HCT116 (cell line): ENCODE results near the gene PSME1. TPM values are rescaled to one million over a fixed set of nuclear protein-coding genes. Genes with fewer than 3 reads are reported as not detected.

Experiments
- ATAC-seq: fragments of 200-7000 bp; cut with Tn5 transposase; 2 replicates; pipeline ENCODE4 v1.9.1; 2020; ENCODE audit warnings: mild to moderate bottlenecking, moderate library complexity
- BruUV-seq: library from RNA; stranded (reverse); fragments of 400-500 nt; replicated peaks from 2 replicates; lab custom pipeline; 2021; lab: Mats Ljungman, UMichigan
- CTCF ChIA-PET: fragments of 300-600 bp; sonication (Branson Sonifier 250); formaldehyde crosslinking; loops from one replicate; lab custom pipeline; 2021; ENCODE audit warnings: antibody characterized with exemption; lab: Charles Lee
- POLR2A ChIA-PET: fragments of 300-600, 350-600 bp; sonication (Branson Sonifier 250); formaldehyde crosslinking; loops from one replicate; lab custom pipeline; 2021; ENCODE audit warnings: antibody characterized with exemption; lab: Charles Lee
- RAD21 ChIA-PET, 2 experiments: fragments of 300-600 bp; sonication (Branson Sonifier 250); formaldehyde crosslinking; loops; one replicate each; lab custom pipeline; 2023; ENCODE audit warnings: low total read pairs in 2 of 2; ENCODE audit not compliant: uncharacterized antibody in 2 of 2, unreplicated experiment in 2 of 2, low non-redundant PET in 1 of 2; lab: Charles Lee
- DNase-seq: peaks from one replicate; pipeline ENCODE4 v3.0.0-alpha.2; 2010; ENCODE audit warnings: low read depth, low spot score
- H2AFZ ChIP-seq: fragments of 200-600 bp; shearing (Covaris generic), sonication (generic); 2 replicates; pipeline ENCODE4 v1.6.1; 2017; ENCODE audit warnings: low read depth, mixed run types, mixed read lengths, antibody characterized with exemption, low read length; ENCODE audit not compliant: poor library complexity, severe bottlenecking
- H3K27ac ChIP-seq: 2 replicates; pipeline ENCODE4 v1.5.1; 2012; ENCODE audit warnings: low read depth, low read length
- H3K27me3 ChIP-seq: fragments of 200-600 bp; sonication (generic); 2 replicates; pipeline ENCODE4 v1.6.1; 2016; ENCODE audit warnings: mixed run types, low read length, mixed read lengths; ENCODE audit not compliant: insufficient read depth
- H3K36me3 ChIP-seq, 2 experiments: fragments of 200-500 bp in 1 of 2; fragments of 200-600 bp in 1 of 2; sonication (Bioruptor generic) in 1 of 2; sonication (generic) in 1 of 2; 2 replicates each; pipeline versions ENCODE4 v1.5.1 to v1.6.1; 2014 to 2016; ENCODE audit warnings: low read length in 2 of 2, inconsistent platforms in 1 of 2, mixed read lengths in 1 of 2, mixed run types in 1 of 2; ENCODE audit not compliant: insufficient read depth in 2 of 2, control insufficient read depth in 1 of 2
- H3K4me1 ChIP-seq, 2 experiments: fragments of 200-600 bp in 1 of 2; sonication (generic) in 1 of 2; 2 replicates each; pipeline versions ENCODE4 v1.5.1 to v1.6.1; 2012 to 2017; ENCODE audit warnings: low read length in 2 of 2, inconsistent platforms in 1 of 2, mild to moderate bottlenecking in 1 of 2, mixed read lengths in 1 of 2, mixed run types in 1 of 2, moderate library complexity in 1 of 2; ENCODE audit not compliant: insufficient read depth in 2 of 2, control insufficient read depth in 1 of 2
- H3K4me2 ChIP-seq: fragments of 200-600 bp; sonication (generic); 2 replicates; pipeline ENCODE4 v1.6.1; 2017; ENCODE audit warnings: mixed run types, low read length, mixed read lengths
- H3K4me3 ChIP-seq, 2 experiments: fragments of 200-600 bp in 1 of 2; sonication (generic) in 1 of 2; replicated peaks in 1 of 2; 2 replicates each; pipeline ENCODE4 v1.5.1; 2011 to 2016; ENCODE audit warnings: low read length in 2 of 2, control low read depth in 1 of 2, low read depth in 1 of 2, mild to moderate bottlenecking in 1 of 2, mixed read lengths in 1 of 2, mixed run types in 1 of 2
- H3K79me2 ChIP-seq: fragments of 200-600 bp; sonication (generic); 2 replicates; pipeline ENCODE4 v1.6.1; 2017; ENCODE audit warnings: mild to moderate bottlenecking, mixed run types, low read length, moderate library complexity, mixed read lengths; ENCODE audit not compliant: insufficient read depth
- H3K9ac ChIP-seq: fragments of 200-600 bp; sonication (generic); 2 replicates; pipeline ENCODE4 v1.6.1; 2016; ENCODE audit warnings: low read length, mixed read lengths
- H3K9me2 ChIP-seq: fragments of 200-600 bp; sonication (generic), shearing (Covaris generic); 2 replicates; pipeline ENCODE4 v1.6.1; 2017; ENCODE audit warnings: mixed run types, mild to moderate bottlenecking, moderate library complexity; ENCODE audit not compliant: insufficient read depth
- H3K9me3 ChIP-seq, 2 experiments: fragments of 200-500 bp in 1 of 2; fragments of 200-600 bp in 1 of 2; sonication (Bioruptor generic) in 1 of 2; sonication (generic) in 1 of 2; 2 replicates each; pipeline ENCODE4 v1.6.1; 2014 to 2017; ENCODE audit warnings: low read length in 2 of 2, mixed read lengths in 2 of 2, inconsistent platforms in 1 of 2, low read depth in 1 of 2, mild to moderate bottlenecking in 1 of 2, mixed run types in 1 of 2, moderate library complexity in 1 of 2; ENCODE audit not compliant: control insufficient read depth in 1 of 2, insufficient read depth in 1 of 2
- H4K20me1 ChIP-seq: fragments of 200-600 bp; sonication (generic), shearing (Covaris generic); 2 replicates; pipeline ENCODE4 v1.6.1; 2017; ENCODE audit warnings: mixed run types, mild to moderate bottlenecking, moderate library complexity; ENCODE audit not compliant: insufficient read depth
- EZH2 ChIP-seq: fragments of 200-600 bp; sonication (generic); IDR thresholded peaks from 2 replicates; pipeline ENCODE4 v1.6.1; 2017; ENCODE audit warnings: antibody characterized with exemption, mixed run types
- FOSL1 ChIP-seq: IDR thresholded peaks from 2 replicates; pipeline ENCODE4 v1.6.1; 2012; ENCODE audit warnings: low read depth
- MAX ChIP-seq: IDR thresholded peaks from 2 replicates; pipeline ENCODE4 v1.6.1; 2012
- RAD21 ChIP-seq: IDR thresholded peaks from 2 replicates; pipeline ENCODE4 v1.6.1; 2012; ENCODE audit warnings: low read depth, mild to moderate bottlenecking
- SRF ChIP-seq: IDR thresholded peaks from 2 replicates; pipeline ENCODE4 v1.6.1; 2012; ENCODE audit warnings: low read depth
- TCF7L2 ChIP-seq: IDR thresholded peaks from 2 replicates; pipeline ENCODE4 v1.7.0; 2011; ENCODE audit warnings: borderline replicate concordance, inconsistent platforms; ENCODE audit not compliant: insufficient read depth, insufficient read length; ENCODE audit errors: extremely low read depth
- intact Hi-C: fragments of 100-400 bp; cut with micrococcal nuclease; formaldehyde crosslinking; loops from 2 replicates; pipeline ENCODE4 v1.10.0; 2022
- total RNA-seq: library from RNA; stranded (reverse); gene quantifications from one replicate; pipeline ENCODE4 v1.2.1, GENCODE V29; 2021; ENCODE audit not compliant: unreplicated experiment
- TF ChIP-seq, protein P1 (sequence below): IDR thresholded peaks from 2 replicates; pipeline ENCODE4 v1.6.1; 2012; ENCODE audit warnings: low read depth

The PSME1 gene
- total RNA-seq, 1 experiment from 2014 or later = 174 TPM

DNA sequence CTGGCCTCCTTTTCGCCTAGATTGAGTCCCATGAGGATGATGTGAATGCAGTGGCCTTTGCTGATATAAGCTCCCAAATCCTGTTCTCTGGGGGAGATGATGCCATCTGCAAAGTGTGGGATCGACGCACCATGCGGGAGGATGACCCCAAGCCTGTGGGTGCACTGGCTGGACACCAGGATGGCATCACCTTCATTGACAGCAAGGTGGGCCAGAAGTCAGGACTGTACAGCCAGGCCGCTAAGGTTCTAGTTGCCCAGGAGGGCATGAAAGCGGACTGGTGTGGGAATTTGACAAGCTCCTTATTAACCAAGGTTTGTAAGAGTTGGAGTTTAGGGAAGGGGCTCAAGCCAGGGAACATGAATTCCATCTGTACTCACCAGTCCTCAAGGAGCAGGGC is 16.3 kb upstream of the PSME1 start:
- ATAC-seq = no peak

More for the DNA sequence above, 16.3 kb upstream of the PSME1 start:
- H3K36me3 ChIP-seq = peaks cover 18 to 28% of the 10 kb centered on the region in 2 experiments
- no peak overlapping the region for H3K27ac ChIP-seq
- peaks cover 14% of the 10 kb centered on the region; the same call in 1 of the 2 replicates for H3K79me2 ChIP-seq
- peaks cover 6 to 12% of the 10 kb centered on the region in 2 experiments; a peak in 3 of 4 replicates for H3K4me1 ChIP-seq
- BruUV-seq = no TSS peak
- TF ChIP-seq, protein P1, sequence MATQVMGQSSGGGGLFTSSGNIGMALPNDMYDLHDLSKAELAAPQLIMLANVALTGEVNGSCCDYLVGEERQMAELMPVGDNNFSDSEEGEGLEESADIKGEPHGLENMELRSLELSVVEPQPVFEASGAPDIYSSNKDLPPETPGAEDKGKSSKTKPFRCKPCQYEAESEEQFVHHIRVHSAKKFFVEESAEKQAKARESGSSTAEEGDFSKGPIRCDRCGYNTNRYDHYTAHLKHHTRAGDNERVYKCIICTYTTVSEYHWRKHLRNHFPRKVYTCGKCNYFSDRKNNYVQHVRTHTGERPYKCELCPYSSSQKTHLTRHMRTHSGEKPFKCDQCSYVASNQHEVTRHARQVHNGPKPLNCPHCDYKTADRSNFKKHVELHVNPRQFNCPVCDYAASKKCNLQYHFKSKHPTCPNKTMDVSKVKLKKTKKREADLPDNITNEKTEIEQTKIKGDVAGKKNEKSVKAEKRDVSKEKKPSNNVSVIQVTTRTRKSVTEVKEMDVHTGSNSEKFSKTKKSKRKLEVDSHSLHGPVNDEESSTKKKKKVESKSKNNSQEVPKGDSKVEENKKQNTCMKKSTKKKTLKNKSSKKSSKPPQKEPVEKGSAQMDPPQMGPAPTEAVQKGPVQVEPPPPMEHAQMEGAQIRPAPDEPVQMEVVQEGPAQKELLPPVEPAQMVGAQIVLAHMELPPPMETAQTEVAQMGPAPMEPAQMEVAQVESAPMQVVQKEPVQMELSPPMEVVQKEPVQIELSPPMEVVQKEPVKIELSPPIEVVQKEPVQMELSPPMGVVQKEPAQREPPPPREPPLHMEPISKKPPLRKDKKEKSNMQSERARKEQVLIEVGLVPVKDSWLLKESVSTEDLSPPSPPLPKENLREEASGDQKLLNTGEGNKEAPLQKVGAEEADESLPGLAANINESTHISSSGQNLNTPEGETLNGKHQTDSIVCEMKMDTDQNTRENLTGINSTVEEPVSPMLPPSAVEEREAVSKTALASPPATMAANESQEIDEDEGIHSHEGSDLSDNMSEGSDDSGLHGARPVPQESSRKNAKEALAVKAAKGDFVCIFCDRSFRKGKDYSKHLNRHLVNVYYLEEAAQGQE = no peak
- TF ChIP-seq TCF7L2 (no peak), SRF (no peak), RAD21 (no peak), FOSL1 (no peak), MAX (no peak), EZH2 (no peak)
- no peak overlapping the region for H3K4me3 ChIP-seq
- no peaks in the 10 kb centered on the region for H4K20me1 ChIP-seq
- no peaks in the 10 kb centered on the region for H3K9me2 ChIP-seq
- H3K27me3 ChIP-seq = no peaks in the 10 kb centered on the region
- no peak overlapping the region for H2AFZ ChIP-seq
- ChIA-PET CTCF (no interaction called here), RAD21 (no interaction called here), POLR2A (no interaction called here)
- H3K4me2 ChIP-seq = no peak overlapping the region
- no peaks in the 10 kb centered on the region for H3K9me3 ChIP-seq
- intact Hi-C loops = no loop called here
- H3K9ac ChIP-seq = no peak overlapping the region
- DNase-seq = no peak
